Panc1 (cell line): ENCODE measurements around the gene CHRNA5. TPM values are rescaled to one million over a fixed set of nuclear protein-coding genes. Genes with fewer than 3 reads are reported as not detected.
"Not testable (repeated sequence)": the region's sequence is repeated elsewhere in the genome, so short reads cannot be mapped to it uniquely, and the experiment has no call there.

Experiments used
- ATAC-seq: fragments of 200-7000 bp; cut with Tn5 transposase; 2 replicates; pipeline ENCODE4 v1.9.1; 2020; ENCODE audit warnings: mild to moderate bottlenecking, moderate library complexity
- Bru-seq: library from RNA; stranded (reverse); fragments of 400-500 nt; gene quantifications from one replicate; lab custom pipeline; 2021; lab: Mats Ljungman, UMichigan
- BruChase-seq, 2 experiments: library from RNA; stranded (reverse); fragments of 400-500 nt; gene quantifications; one replicate each; lab custom pipeline; 2021; lab: Mats Ljungman, UMichigan
- BruUV-seq: library from RNA; stranded (reverse); fragments of 400-500 nt; replicated peaks from 2 replicates; lab custom pipeline; 2021; lab: Mats Ljungman, UMichigan
- CTCF ChIA-PET: fragments of 300-600 bp; sonication (Branson Sonifier 250); formaldehyde crosslinking; loops from one replicate; lab custom pipeline; 2022; ENCODE audit warnings: antibody characterized with exemption; lab: Charles Lee
- POLR2A ChIA-PET: fragments of 300-600 bp; sonication (Branson Sonifier 250); formaldehyde crosslinking; loops from one replicate; lab custom pipeline; 2022; ENCODE audit warnings: antibody characterized with exemption; lab: Charles Lee
- DNase-seq: peaks from one replicate; pipeline ENCODE4 v3.0.0-alpha.2; 2010; ENCODE audit warnings: low read depth, low spot score
- H3K27ac ChIP-seq: 2 replicates; pipeline ENCODE4 v1.5.1; 2011; ENCODE audit warnings: mild to moderate bottlenecking, low read length, inconsistent platforms
- H3K27me3 ChIP-seq: fragments of 200-500 bp; sonication (Bioruptor generic); 2 replicates; pipeline ENCODE4 v1.6.0; 2014; ENCODE audit warnings: low read length, inconsistent platforms; ENCODE audit not compliant: control insufficient read depth, insufficient read depth
- H3K36me3 ChIP-seq: fragments of 200-500 bp; sonication (Bioruptor generic); 2 replicates; pipeline ENCODE4 v1.5.1; 2014; ENCODE audit warnings: inconsistent platforms, mild to moderate bottlenecking, low read length, moderate library complexity; ENCODE audit not compliant: control insufficient read depth, insufficient read depth
- H3K4me1 ChIP-seq: 2 replicates; pipeline ENCODE4 v1.5.1; 2011; ENCODE audit warnings: inconsistent platforms, mild to moderate bottlenecking, low read length, moderate library complexity; ENCODE audit not compliant: control insufficient read depth, insufficient read depth
- H3K4me3 ChIP-seq, 2 experiments: 2 replicates each; pipeline ENCODE4 v1.5.1; 2011 to 2012; ENCODE audit warnings: low read depth in 2 of 2, low read length in 2 of 2, mild to moderate bottlenecking in 2 of 2, inconsistent platforms in 1 of 2, moderate library complexity in 1 of 2
- H3K9me3 ChIP-seq: fragments of 200-500 bp; sonication (Bioruptor generic); 2 replicates; pipeline ENCODE4 v1.5.1; 2014; ENCODE audit warnings: low read depth, mild to moderate bottlenecking, inconsistent platforms, low read length, moderate library complexity; ENCODE audit not compliant: control insufficient read depth, insufficient read depth
- POLR2AphosphoS5 ChIP-seq: IDR thresholded peaks from 2 replicates; pipeline ENCODE4 v1.6.1; 2012; ENCODE audit warnings: mild to moderate bottlenecking, low read depth, low read length, moderate library complexity
- SIN3A ChIP-seq: IDR thresholded peaks from 2 replicates; pipeline ENCODE4 v1.6.1; 2012; ENCODE audit warnings: low read depth, mild to moderate bottlenecking, low read length, moderate library complexity, borderline replicate concordance; ENCODE audit not compliant: insufficient read depth
- TCF7L2 ChIP-seq: IDR thresholded peaks from 2 replicates; pipeline ENCODE4 v1.6.1; 2011; ENCODE audit warnings: mild to moderate bottlenecking, low read depth, low read length, inconsistent platforms
- in situ Hi-C: cut with HindIII; loops from 2 replicates; pipeline ENCODE4 v1.10.0; 2016; ENCODE audit warnings: low sequenced_read_pairs, low pct_unique_long_range_greater_than_20kb
- intact Hi-C: fragments of 100-400 bp; cut with micrococcal nuclease; formaldehyde crosslinking; loops from one replicate; pipeline ENCODE4 v1.10.0; 2022; ENCODE audit not compliant: unreplicated experiment
- long read RNA-seq: library from polyadenylated mRNA; unstranded; transcript quantifications from one replicate; pipeline ENCODE4 v2.0.0, GENCODE V29; 2021; ENCODE audit not compliant: unreplicated experiment
- polyA plus RNA-seq: library from polyadenylated mRNA; unstranded; fragments of >200 nt; gene quantifications from one replicate; pipeline ENCODE4 v1.2.1, GENCODE V29; 2012; ENCODE audit warnings: missing spikeins; ENCODE audit not compliant: insufficient read length
- total RNA-seq: library from RNA; stranded (reverse); gene quantifications from one replicate; pipeline ENCODE4 v1.2.1, GENCODE V29; 2021; ENCODE audit not compliant: unreplicated experiment
- TF ChIP-seq, protein P1 (sequence below), 2 experiments: IDR thresholded peaks; 2 replicates each; pipeline ENCODE4 v1.6.1; 2011 to 2012; ENCODE audit warnings: low read depth in 2 of 2, control low read depth in 1 of 2, low read length in 1 of 2, mild to moderate bottlenecking in 1 of 2, moderate library complexity in 1 of 2; ENCODE audit not compliant: insufficient read depth in 1 of 2

CHRNA5 gene
- total RNA-seq: 52.4 TPM
- 22.3 TPM for polyA plus RNA-seq
- percentile 82 among the genes with signal in this experiment for Bru-seq, nascent RNA
- BruChase-seq, experiment 1, labeled RNA remaining after a 2-hour chase: percentile 80 among the genes with signal in this experiment
- BruChase-seq, experiment 2, labeled RNA remaining after a 6-hour chase: percentile 87 among the genes with signal in this experiment
- long read RNA-seq, transcript CHRNA5-201 (6 exons, 3,623 nt): major isoform, 14 of 102 reads
- long read RNA-seq, partial matches to known transcripts: 50 of 102 reads
- long read RNA-seq, other reads (novel, unspliced or antisense): 34 of 102 reads

DNA sequence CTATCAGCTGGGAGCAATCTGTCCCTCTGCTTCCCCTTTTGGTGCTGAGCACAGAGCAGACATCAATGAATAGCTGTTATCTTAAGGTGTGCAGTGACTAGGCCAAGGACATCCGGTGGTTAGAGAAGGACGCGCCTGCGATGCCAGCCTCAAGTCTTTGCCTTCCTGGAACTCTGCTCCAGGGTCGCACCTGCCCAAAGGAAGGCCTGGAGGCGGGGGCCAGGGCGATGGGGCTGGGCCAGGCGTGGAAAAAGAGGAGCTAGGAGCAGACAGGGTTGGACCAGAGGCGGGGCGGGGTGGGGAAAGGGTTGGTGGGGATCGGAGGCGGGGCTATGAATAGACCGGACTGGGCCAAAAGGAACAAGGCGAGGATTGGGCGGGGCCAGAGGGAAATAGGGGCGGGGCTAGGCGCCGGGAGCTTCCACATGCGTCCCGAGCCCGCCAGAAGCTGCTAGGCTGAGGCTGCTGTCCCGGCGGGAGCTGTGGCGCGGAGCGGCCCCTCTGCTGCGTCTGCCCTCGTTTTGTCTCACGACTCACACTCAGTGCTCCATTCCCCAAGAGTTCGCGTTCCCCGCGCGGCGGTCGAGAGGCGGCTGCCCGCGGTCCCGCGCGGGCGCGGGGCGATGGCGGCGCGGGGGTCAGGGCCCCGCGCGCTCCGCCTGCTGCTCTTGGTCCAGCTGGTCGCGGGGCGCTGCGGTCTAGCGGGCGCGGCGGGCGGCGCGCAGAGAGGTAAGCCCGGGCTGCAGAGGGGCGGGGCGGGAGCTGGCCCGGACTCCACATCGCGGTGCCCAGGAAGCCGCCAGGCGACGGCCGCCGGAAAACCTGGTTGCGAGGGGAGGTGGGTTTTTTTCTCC lies at the start of gene CHRNA5:
CHRNA5 (plus strand) TSS at position 424 of the 854 bp plus-strand sequence; CDS start at position 624, 200 bp downstream.
- peak; percentile 70 for DNase-seq
- no TSS peak for BruUV-seq
- ATAC-seq: peak; percentile 97

DNA sequence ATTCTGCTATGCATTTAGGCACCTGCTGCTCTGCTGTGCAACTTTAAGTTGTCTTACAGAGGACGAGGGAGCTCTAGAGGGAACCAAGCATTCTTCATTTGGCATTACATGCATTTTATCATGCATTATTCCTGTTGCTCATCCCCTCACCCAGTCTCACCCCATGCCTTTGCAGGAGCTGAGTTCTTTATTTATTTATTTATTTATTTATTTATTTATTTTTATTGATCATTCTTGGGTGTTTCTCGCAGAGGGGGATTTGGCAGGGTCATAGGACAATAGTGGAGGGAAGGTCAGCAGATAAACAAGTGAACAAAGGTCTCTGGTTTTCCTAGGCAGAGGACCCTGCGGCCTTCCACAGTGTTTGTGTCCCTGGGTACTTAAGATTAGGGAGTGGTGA lies 45.3 kb upstream of the CHRNA5 start:
- DNase-seq, H3K9me3 ChIP-seq, ATAC-seq, CTCF ChIA-PET, BruUV-seq, H3K27ac ChIP-seq, H3K36me3 ChIP-seq, H3K4me1 ChIP-seq, POLR2A ChIA-PET, H3K4me3 ChIP-seq, in situ Hi-C loops, intact Hi-C loops, H3K27me3 ChIP-seq: not testable (repeated sequence)

More for the DNA sequence above, at the start of gene CHRNA5:
- H3K4me3 ChIP-seq: peak within 1 kb of the TSS; percentile 85 to 95
- no peaks in the 10 kb centered on the region for H3K9me3 ChIP-seq
- POLR2A ChIA-PET: interaction anchor here (0.6 to 1.0 kb wide), 5 partner anchors 12 to 266 kb away, joined by 3 to 13 read pairs (median 4); partner anchors contain the start of gene PSMA4
- in situ Hi-C loops: no loop called here
- H3K36me3 ChIP-seq: no peaks in the 10 kb centered on the region
- TF ChIP-seq POLR2AphosphoS5 (peak; percentile 93), TCF7L2 (no peak), SIN3A (peak; percentile 89; the same call in 1 of the 2 replicates)
- intact Hi-C loops: no loop called here
- peak within 1 kb of the TSS; percentile 93 for H3K27ac ChIP-seq
- no peaks in the 10 kb centered on the region for H3K27me3 ChIP-seq
- CTCF ChIA-PET: interaction anchor here (0.5 to 0.6 kb wide), 3 partner anchors 56 to 174 kb away, joined by 3 to 10 read pairs (median 3); no protein-coding TSS in a partner anchor
- H3K4me1 ChIP-seq: peaks cover 13% of the 10 kb centered on the region

DNA sequence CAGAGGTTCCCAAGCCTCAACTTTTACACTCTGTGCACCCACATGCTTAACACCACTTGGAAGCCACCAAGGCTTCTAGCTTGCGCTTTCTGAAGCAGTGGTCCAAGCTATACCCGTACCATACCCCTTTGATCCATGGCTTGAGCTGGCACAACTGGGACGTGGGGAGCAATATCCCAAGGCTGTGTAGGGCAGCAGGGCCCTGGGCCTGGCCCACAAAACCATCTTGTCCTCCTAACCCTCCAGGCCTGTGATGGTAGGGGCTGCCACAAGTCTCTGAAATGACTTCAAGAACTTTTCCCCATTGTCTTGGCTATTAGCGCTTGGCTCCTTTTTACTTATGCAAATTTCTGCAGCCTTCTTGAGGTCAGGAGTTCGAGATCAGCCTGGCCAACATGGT lies 41.1 kb upstream of the CHRNA5 start:
- no peak overlapping the region for H3K27ac ChIP-seq
- ChIA-PET CTCF (no interaction called here), POLR2A (no interaction called here)
- H3K27me3 ChIP-seq: no peaks in the 10 kb centered on the region
- in situ Hi-C loops (no loop called here), intact Hi-C loops (no loop called here)
- DNase-seq (no peak), ATAC-seq (no peak)
- H3K4me1 ChIP-seq: no peaks in the 10 kb centered on the region
- H3K9me3 ChIP-seq: no peaks in the 10 kb centered on the region
- TF ChIP-seq, protein P1, sequence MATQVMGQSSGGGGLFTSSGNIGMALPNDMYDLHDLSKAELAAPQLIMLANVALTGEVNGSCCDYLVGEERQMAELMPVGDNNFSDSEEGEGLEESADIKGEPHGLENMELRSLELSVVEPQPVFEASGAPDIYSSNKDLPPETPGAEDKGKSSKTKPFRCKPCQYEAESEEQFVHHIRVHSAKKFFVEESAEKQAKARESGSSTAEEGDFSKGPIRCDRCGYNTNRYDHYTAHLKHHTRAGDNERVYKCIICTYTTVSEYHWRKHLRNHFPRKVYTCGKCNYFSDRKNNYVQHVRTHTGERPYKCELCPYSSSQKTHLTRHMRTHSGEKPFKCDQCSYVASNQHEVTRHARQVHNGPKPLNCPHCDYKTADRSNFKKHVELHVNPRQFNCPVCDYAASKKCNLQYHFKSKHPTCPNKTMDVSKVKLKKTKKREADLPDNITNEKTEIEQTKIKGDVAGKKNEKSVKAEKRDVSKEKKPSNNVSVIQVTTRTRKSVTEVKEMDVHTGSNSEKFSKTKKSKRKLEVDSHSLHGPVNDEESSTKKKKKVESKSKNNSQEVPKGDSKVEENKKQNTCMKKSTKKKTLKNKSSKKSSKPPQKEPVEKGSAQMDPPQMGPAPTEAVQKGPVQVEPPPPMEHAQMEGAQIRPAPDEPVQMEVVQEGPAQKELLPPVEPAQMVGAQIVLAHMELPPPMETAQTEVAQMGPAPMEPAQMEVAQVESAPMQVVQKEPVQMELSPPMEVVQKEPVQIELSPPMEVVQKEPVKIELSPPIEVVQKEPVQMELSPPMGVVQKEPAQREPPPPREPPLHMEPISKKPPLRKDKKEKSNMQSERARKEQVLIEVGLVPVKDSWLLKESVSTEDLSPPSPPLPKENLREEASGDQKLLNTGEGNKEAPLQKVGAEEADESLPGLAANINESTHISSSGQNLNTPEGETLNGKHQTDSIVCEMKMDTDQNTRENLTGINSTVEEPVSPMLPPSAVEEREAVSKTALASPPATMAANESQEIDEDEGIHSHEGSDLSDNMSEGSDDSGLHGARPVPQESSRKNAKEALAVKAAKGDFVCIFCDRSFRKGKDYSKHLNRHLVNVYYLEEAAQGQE (IDR thresholded peaks at IDR 0.05; ENCODE audit: insufficient read depth in 1 of 2, low read depth in 2 of 2, low read length in 1 of 2): no peak
- no peak overlapping the region for H3K4me3 ChIP-seq
- H3K36me3 ChIP-seq: no peaks in the 10 kb centered on the region
- no TSS peak for BruUV-seq
